DOHH2 (cell line): ENCODE data around the gene DKK3.

Source experiments
- EZH2phosphoT487 ChIP-seq: fragments of 200-600 bp; sonication (generic); IDR thresholded peaks from 2 replicates; pipeline ENCODE4 v1.6.1; 2017; ENCODE audit warnings: borderline replicate concordance, mild to moderate bottlenecking, antibody characterized with exemption, low read length, moderate library complexity, mixed read lengths
- TF ChIP-seq, protein P1 (sequence below): fragments of 200-600 bp; sonication (generic); IDR thresholded peaks from one replicate; pipeline ENCODE4 v1.5.1; 2014; ENCODE audit warnings: antibody characterized with exemption, mild to moderate bottlenecking, low read depth, low read length; ENCODE audit not compliant: poor library complexity, severe bottlenecking

DNA sequence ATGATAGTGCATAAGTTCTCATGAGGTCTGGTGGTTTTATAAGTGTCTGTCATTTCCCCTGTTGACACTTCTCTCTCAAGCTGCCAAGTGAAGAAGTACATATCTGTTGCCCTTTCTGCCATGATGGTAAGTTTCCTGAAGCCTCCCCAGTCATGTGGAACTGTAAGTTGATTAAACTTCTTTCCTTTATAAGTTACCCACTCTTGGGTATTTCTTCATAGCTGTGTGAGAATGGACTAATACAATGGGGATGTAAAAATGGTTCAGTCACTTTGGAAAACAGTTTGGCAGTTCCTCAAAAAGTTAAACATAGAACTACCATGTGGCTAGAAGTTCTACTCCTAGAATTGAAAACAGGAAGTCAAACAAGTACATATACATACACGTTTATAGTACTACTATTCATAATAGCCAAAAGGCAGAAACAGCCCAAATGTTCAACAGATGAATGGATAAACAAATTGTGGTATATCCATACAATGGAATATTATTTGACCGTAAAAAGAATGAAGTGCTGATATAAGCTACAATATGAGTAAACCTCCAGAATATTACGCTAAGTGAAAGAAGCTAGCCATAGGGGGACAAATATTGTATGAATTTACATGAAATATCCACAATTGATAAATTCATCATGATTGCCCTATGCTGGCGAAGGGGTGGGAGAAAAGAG, 16.0 kb upstream of the DKK3 start:
- TF ChIP-seq, protein P1, sequence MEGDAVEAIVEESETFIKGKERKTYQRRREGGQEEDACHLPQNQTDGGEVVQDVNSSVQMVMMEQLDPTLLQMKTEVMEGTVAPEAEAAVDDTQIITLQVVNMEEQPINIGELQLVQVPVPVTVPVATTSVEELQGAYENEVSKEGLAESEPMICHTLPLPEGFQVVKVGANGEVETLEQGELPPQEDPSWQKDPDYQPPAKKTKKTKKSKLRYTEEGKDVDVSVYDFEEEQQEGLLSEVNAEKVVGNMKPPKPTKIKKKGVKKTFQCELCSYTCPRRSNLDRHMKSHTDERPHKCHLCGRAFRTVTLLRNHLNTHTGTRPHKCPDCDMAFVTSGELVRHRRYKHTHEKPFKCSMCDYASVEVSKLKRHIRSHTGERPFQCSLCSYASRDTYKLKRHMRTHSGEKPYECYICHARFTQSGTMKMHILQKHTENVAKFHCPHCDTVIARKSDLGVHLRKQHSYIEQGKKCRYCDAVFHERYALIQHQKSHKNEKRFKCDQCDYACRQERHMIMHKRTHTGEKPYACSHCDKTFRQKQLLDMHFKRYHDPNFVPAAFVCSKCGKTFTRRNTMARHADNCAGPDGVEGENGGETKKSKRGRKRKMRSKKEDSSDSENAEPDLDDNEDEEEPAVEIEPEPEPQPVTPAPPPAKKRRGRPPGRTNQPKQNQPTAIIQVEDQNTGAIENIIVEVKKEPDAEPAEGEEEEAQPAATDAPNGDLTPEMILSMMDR, result no peak
- no peak for TF ChIP-seq EZH2phosphoT487
